ENCODE data around the gene MRC1.

The MRC1 gene

DNA sequence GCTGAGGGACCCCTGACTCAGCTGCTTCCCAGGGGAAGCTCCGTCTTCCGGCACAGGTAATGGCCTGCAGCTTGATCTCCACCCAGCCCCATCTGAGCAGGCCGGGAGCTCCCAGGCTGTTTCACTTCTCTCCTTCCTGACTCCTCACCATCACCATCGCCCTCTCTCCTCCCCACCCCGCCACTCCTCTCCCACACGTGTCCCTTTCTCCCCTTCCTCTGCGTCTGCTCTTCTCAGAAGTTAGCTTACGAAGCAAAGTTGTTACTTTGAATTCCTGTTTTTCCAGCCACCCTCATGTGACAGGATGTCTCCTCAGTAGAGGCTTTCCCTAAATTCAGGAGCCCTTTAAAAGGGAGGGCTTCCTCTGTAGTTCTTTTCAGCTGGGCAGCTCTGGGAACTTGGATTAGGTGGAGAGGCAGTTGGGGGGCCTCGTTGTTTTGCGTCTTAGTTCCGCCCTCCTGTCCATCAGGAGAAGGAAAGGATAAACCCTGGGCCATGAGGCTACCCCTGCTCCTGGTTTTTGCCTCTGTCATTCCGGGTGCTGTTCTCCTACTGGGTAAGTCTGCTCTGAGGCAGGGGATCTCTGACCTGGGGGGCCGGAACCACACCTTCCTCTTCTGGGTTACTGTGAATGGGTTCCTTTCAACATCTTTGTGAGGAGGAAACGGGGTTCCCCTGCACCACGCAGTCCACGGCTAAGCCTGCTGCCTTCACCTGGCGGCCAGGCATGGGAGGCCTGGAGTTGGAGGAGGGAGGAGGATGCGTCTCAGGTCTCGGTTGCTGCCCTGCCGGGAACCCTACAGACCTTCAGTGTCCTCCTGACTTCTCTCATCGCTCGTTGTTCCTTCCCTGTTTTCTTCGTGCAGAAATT is at the start of gene MRC1:
MRC1 (plus strand) TSS at position 378 of the 871 bp plus-strand sequence; CDS start at position 496, 118 bp downstream.
- H3K4me3 ChIP-seq (ENCODE audit: low read length) = no peak within 1 kb of the TSS
- no peak for DNase-seq (ENCODE audit: low read depth)
- TF ChIP-seq, protein P1, sequence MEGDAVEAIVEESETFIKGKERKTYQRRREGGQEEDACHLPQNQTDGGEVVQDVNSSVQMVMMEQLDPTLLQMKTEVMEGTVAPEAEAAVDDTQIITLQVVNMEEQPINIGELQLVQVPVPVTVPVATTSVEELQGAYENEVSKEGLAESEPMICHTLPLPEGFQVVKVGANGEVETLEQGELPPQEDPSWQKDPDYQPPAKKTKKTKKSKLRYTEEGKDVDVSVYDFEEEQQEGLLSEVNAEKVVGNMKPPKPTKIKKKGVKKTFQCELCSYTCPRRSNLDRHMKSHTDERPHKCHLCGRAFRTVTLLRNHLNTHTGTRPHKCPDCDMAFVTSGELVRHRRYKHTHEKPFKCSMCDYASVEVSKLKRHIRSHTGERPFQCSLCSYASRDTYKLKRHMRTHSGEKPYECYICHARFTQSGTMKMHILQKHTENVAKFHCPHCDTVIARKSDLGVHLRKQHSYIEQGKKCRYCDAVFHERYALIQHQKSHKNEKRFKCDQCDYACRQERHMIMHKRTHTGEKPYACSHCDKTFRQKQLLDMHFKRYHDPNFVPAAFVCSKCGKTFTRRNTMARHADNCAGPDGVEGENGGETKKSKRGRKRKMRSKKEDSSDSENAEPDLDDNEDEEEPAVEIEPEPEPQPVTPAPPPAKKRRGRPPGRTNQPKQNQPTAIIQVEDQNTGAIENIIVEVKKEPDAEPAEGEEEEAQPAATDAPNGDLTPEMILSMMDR (conservative IDR thresholded peaks at IDR 0.05; ENCODE audit: low read depth, low read length) = no peak

GRCh38 chr10:17764142-17764541 is 45.0 kb upstream of the MRC1 start:
- no peak overlapping the region for H3K4me3 ChIP-seq (ENCODE audit: low read length)
- no peak for DNase-seq (ENCODE audit: low read depth)
- TF ChIP-seq, protein P1 (conservative IDR thresholded peaks at IDR 0.05; ENCODE audit: low read depth, low read length) = no peak

DNA sequence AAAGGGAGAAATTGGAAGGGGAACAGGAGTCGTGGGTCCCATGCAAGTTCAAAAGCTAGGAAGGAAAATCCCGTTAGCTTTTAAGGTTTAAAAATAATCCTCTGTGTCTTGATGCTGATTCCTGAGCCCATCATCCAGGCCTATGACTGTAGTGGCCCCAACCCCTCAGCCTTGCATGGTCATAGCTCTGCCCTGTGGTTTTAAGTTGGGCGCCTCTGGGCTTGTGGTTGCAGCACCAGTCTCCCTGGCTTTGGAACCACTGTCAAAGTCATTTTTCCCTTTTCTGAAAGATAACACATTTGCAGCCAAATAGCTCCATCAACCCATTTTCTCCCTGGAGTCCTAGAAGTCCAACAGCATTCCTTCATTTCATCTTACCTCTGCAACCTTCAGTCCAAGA is 43.5 kb upstream of the MRC1 start:
- no peak overlapping the region for H3K4me3 ChIP-seq (ENCODE audit: low read length)
- DNase-seq (ENCODE audit: low read depth) = no peak
- TF ChIP-seq, protein P1 (conservative IDR thresholded peaks at IDR 0.05; ENCODE audit: low read depth, low read length) = no peak

DNA sequence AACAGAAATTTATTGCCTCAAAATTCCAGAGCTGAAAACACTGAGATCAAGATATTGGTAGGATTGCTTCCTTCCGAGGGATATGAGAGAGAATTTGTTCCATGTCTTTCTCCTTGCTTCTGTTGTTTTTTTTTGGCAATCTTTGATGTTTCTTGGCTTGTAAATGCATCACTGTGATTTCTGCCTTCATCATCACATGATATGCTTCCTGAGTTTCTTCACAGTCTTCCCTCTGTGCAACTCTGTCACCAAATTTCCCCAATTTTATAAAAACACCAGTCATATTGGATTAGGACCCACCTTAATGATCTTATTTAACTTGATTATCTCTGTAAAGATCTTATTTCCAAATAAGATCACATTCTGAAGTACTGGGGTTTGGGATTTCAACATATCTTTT is 42.4 kb upstream of the MRC1 start:
- no peak for DNase-seq (ENCODE audit: low read depth)
- H3K4me3 ChIP-seq (ENCODE audit: low read length) = no peak overlapping the region
- TF ChIP-seq, protein P1 (conservative IDR thresholded peaks at IDR 0.05; ENCODE audit: low read depth, low read length) = no peak

DNA sequence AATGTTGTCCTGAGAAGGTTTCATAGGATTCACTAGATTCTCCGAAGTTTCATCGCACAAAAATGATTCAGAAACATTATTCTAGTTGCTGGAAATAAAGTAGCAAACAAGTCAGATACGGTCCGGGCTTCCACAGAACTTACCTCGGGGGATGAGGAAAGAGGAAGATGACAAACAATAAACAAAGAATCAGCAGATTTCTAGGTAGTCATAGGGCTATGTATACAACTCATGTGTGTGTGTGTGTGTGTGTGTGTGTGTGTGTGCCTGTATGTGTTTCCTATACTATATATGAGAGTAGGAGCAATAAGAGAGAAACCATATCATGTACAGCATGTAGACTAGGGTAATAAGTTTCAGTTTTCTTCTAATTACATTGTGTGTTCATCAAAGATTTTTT is 40.7 kb upstream of the MRC1 start:
- no peak for DNase-seq (ENCODE audit: low read depth)
- H3K4me3 ChIP-seq (ENCODE audit: low read length) = no peak overlapping the region
- TF ChIP-seq, protein P1 (conservative IDR thresholded peaks at IDR 0.05; ENCODE audit: low read depth, low read length) = no peak

- no peak overlapping the region for H3K4me3 ChIP-seq (ENCODE audit: low read length)
- no peak for DNase-seq (ENCODE audit: low read depth)
- TF ChIP-seq, protein P1 (conservative IDR thresholded peaks at IDR 0.05; ENCODE audit: low read depth, low read length) = no peak
Measured at GRCh38 chr10:17768957-17769356, 40.2 kb upstream of the MRC1 start.

DNA sequence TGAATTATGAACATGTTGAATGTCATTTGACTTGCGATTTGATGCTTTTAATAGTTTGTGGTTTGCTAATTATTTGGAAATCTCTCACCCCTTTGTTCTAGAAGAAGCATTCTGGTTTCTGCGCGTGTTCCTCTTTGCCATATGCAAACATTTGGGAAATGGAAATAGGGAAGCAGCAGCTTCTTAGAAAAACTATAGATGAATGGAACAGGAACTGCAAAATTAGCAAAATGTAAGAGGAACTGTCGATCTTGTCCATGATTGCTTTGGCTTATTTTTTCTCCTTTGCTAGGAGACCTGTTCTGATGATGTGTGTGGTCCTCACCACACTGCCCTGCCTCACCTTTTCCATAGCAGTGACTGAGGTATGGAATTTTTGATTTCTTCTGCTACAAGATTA is 38.1 kb upstream of the MRC1 start:
- TF ChIP-seq, protein P1 (conservative IDR thresholded peaks at IDR 0.05; ENCODE audit: low read depth, low read length) = no peak
- H3K4me3 ChIP-seq (ENCODE audit: low read length) = no peak overlapping the region
- DNase-seq (ENCODE audit: low read depth) = no peak
